Ovary (tissue), 3 donors: ENCODE measurements around the gene GGCX.

ENCODE experiments used
- CTCF ChIP-seq, 3 donors: fragments of 450-650 bp in 2 of 3; fragments of 200-600 bp in 1 of 3; IDR thresholded peaks; one replicate each; pipeline versions ENCODE4 v1.5.1 to v1.8.0; 2016 to 2022; ENCODE audit warnings: antibody characterized with exemption in 3 of 3, mild to moderate bottlenecking in 1 of 3
- EP300 ChIP-seq: sonication (generic); formaldehyde crosslinking; IDR thresholded peaks from one replicate; pipeline ENCODE4 v1.6.1; 2017; ENCODE audit warnings: antibody characterized with exemption
- POLR2A ChIP-seq: fragments of 450-650 bp; IDR thresholded peaks from one replicate; pipeline ENCODE4 v1.6.1; 2017; ENCODE audit warnings: antibody characterized with exemption, mild to moderate bottlenecking, moderate library complexity
- donor health status: DM: no; HTN: no; CAD: no.

GRCh38 chr2:85497944-85498630 is 63.2 kb downstream of the GGCX start:
- TF ChIP-seq CTCF (IDR thresholded peaks at IDR 0.05) (no peak), POLR2A (no peak), EP300 (no peak)
